Left lung (tissue), 10 donors: ENCODE data around the gene ZNF319. TPM values are rescaled to one million over a fixed set of nuclear protein-coding genes. Genes with fewer than 3 reads are reported as not detected.
A peak's percentile ranks its signal among the peaks of the same experiment; 100 is the strongest.

Source experiments
- ATAC-seq: fragments of 200-7000 bp; cut with Tn5 transposase; one replicate; pipeline ENCODE4 v1.9.1; 2020; ENCODE audit warnings: moderate library complexity
- DNase-seq, 4 donors: peaks; one replicate each; pipeline ENCODE4 v3.0.0-alpha.2; 2013 to 2020
- H3K27ac ChIP-seq, 2 donors: fragments of 200-600 bp; sonication (generic) in 1 of 2; one replicate each; pipeline versions ENCODE4 v1.5.0 to v1.8.0; 2020 to 2021
- H3K27me3 ChIP-seq, 2 donors: fragments of 200-600 bp; sonication (generic) in 1 of 2; one replicate each; pipeline versions ENCODE4 v1.5.0 to v1.8.0; 2020 to 2021
- H3K36me3 ChIP-seq, 2 donors: fragments of 200-600 bp; sonication (generic) in 1 of 2; one replicate each; pipeline versions ENCODE4 v1.5.0 to v1.8.0; 2020 to 2021
- H3K4me1 ChIP-seq, 2 donors: fragments of 200-600 bp; one replicate each; pipeline ENCODE4 v1.8.0; 2021
- H3K4me3 ChIP-seq, 2 donors: fragments of 200-600 bp; sonication (generic) in 1 of 2; one replicate each; pipeline versions ENCODE4 v1.5.0 to v1.8.0; 2020 to 2021; ENCODE audit warnings: mild to moderate bottlenecking in 1 of 2
- H3K9me3 ChIP-seq, 2 donors: fragments of 200-600 bp; sonication (generic) in 1 of 2; one replicate each; pipeline versions ENCODE4 v1.5.0 to v1.8.0; 2020 to 2021
- CTCF ChIP-seq, 2 donors: fragments of 200-600 bp; sonication (generic) in 1 of 2; IDR thresholded peaks; one replicate each; pipeline versions ENCODE4 v1.5.0 to v1.8.0; 2021; ENCODE audit warnings: antibody characterized with exemption in 2 of 2
- intact Hi-C, 2 donors: fragments of 100-400 bp; cut with DNase I; formaldehyde crosslinking; loops; one replicate each; pipeline versions ENCODE4 v1.11.2 to v1.14.2; 2022
- polyA plus RNA-seq, 6 donors: library from polyadenylated mRNA; unstranded; fragments of 120-200 nt; gene quantifications; one replicate each; pipeline ENCODE4 v1.2.1, GENCODE V29; 2013; ENCODE audit not compliant: insufficient read length in 6 of 6
- total RNA-seq, 2 donors: library from RNA; stranded (reverse); fragmentation: NEBNext Ultra II Directional; extraction: Animal tissue kit (Norgen Biotek cat#: 25700); gene quantifications; one replicate each; pipeline ENCODE4 v1.2.1, GENCODE V29; 2021
- donor health status: DM: no; HTN: yes; CAD: no.
- donor health status: DM: no; HTN: no; CAD: no.

The ZNF319 gene
- total and polyA plus RNA-seq, 8 donors: 7.8 to 12.0 (median 10.7) TPM

DNA sequence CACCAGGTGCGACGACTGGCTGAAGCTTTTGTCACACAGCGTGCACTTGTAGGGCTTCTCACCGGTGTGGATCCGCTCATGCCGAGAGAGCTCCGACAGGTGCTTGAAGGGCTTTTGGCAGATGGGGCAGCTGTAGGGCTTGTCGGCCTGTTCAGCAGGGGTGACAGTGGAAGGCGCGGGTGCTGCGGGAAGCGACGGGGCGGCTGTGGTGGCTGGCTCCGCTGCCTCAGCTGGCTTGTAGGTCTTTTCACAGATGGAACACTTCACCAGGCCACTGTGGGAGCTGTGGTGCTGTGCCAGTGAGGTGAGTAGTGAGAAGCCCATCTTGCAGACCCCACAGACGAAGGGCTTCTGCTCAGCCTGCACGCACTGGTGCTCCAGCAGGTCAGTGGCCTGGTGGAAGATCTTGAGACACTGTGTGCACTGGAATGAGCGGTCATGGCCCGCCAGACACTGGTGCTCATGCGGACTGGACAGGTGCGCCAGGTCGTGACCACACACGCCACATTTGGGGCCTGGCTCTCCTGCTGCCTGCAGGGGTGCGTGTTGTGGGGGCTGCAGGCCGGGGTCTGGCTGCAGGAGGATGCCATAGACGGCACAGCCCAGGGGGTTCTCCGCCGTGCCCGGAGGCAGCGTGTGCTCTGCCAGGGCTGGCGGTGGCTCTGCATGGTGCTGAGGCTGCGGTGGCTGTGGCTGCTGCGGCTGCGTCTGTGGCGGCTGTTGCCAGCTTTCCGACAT, 2.8 kb downstream of the ZNF319 start:
- peaks cover 0 to 40% of the 10 kb centered on the region in 2 donors for H3K36me3 ChIP-seq
- H3K9me3 ChIP-seq: no peaks in the 10 kb centered on the region
- no peaks in the 10 kb centered on the region for H3K27me3 ChIP-seq
- H3K4me3 ChIP-seq: no peak overlapping the region
- peaks cover 35 to 76% of the 10 kb centered on the region in 2 donors for H3K4me1 ChIP-seq
- TF ChIP-seq CTCF (IDR thresholded peaks at IDR 0.05): no peak
- intact Hi-C loops: no loop called here
- DNase-seq: peak in 1 of 4 donors; percentile 68
- no peak for ATAC-seq
- peak overlapping the region in 1 of 2 donors; percentile 97 for H3K27ac ChIP-seq

- DNase-seq: peak in 1 of 4 donors; percentile 79
- H3K36me3 ChIP-seq: peaks cover 0 to 36% of the 10 kb centered on the region in 2 donors
- no peak for TF ChIP-seq CTCF (IDR thresholded peaks at IDR 0.05)
- intact Hi-C loops: no loop called here
- peaks cover 35 to 71% of the 10 kb centered on the region in 2 donors for H3K4me1 ChIP-seq
- no peak overlapping the region for H3K27ac ChIP-seq
- no peaks in the 10 kb centered on the region for H3K27me3 ChIP-seq
- no peak overlapping the region for H3K4me3 ChIP-seq
- no peak for ATAC-seq
- H3K9me3 ChIP-seq: no peaks in the 10 kb centered on the region
Observed at GRCh38 chr16:57997176-57997527, 3.3 kb downstream of the ZNF319 start.

DNA sequence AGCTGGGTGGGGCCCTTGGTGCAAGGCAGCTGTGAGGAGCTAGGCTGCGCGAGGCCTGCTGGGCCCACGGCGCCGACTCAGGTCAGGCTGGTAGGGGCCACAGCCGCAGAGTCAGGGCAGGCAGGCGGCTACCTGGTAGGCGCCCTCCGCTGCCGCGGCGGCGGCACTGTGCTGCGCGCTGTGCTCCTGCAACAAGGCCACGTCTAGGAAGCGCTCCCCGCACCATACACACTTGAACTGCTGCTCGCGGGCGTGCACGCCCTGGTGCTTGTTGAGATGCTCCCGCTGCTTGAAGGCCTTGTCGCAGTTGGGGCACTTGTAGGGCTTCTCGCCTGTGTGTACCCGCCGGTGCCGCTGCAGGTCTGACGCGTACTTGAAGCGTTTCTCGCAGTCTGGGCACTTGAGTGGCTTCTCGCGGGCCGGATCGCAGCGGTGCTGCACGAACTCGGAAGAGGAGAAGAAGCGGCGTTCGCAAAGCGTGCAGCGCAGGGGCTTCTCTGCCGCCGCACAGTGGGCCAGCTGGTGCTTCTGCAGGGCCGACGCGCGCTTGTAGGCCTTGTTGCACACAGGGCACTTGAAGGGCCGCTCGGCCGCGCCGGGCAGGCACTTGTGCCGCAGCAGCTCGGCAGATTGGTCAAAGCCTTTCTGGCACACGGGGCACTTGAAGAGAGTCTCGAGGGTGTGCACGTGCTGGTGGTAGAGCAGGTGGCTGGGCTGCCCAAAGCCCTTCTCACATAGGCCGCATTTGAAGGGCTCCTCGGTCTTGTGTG, 3.9 kb downstream of the ZNF319 start:
- H3K9me3 ChIP-seq: no peaks in the 10 kb centered on the region
- peaks cover 35 to 65% of the 10 kb centered on the region in 2 donors for H3K4me1 ChIP-seq
- intact Hi-C loops: no loop called here
- H3K27me3 ChIP-seq: no peaks in the 10 kb centered on the region
- no peak overlapping the region for H3K4me3 ChIP-seq
- peaks cover 0 to 36% of the 10 kb centered on the region in 2 donors for H3K36me3 ChIP-seq
- TF ChIP-seq CTCF (IDR thresholded peaks at IDR 0.05): no peak
- ATAC-seq: no peak
- H3K27ac ChIP-seq: peak overlapping the region in 1 of 2 donors; percentile 55
- peak in 1 of 4 donors; percentile 81 for DNase-seq

DNA sequence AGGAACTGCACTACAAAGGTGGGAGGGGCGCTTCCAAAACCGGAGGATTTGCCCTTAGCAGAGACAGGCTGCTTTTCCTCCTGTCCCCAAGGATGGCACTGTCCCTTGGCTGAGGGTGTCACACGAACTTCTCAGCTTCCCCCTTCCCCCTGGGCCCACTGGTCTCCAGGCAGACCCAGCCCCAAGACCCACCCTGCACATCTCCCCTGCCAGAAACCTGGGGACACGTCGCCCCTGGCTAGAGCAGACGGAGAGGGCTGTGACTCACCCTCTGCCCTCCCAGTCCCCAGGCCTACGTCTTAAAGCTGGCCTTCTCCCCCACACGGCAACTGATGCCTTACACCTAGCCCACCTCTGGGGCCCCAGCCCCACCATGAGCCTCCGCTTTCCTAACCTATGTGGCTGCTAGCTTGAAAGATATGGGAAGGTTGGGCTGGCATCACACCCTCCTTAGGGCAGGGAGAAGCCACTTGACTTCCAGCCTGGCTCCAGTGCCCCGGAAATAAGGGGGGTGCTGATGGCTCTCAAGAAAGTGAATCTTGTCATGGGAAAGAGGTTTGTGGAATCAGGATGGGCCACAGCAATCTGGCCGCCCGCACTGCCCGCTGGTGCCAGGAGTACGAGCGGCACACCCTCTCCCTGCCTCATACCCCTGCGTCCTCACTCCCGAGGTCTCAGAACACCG, 4.6 kb downstream of the ZNF319 start:
- peak overlapping the region in 1 of 2 donors; percentile 55 for H3K27ac ChIP-seq
- intact Hi-C loops: no loop called here
- H3K4me1 ChIP-seq: peaks cover 35 to 65% of the 10 kb centered on the region in 2 donors

More for the DNA sequence above, 4.6 kb downstream of the ZNF319 start:
- no peaks in the 10 kb centered on the region for H3K27me3 ChIP-seq
- ATAC-seq (no peak), DNase-seq (peak in 1 of 4 donors; percentile 47)
- H3K4me3 ChIP-seq: no peak overlapping the region
- H3K9me3 ChIP-seq: no peaks in the 10 kb centered on the region
- no peak for TF ChIP-seq CTCF (IDR thresholded peaks at IDR 0.05)
- H3K36me3 ChIP-seq: peaks cover 0 to 36% of the 10 kb centered on the region in 2 donors
